ENCODE data around the gene TMEM26.
"Not testable (repeated sequence)": the region's sequence is repeated elsewhere in the genome, so short reads cannot be mapped to it uniquely, and the experiment has no call there.

TMEM26 gene

GRCh38 chr10:61398366-61399129 is 54.6 kb downstream of the TMEM26 start:
- no peak for DNase-seq

- no peak for DNase-seq
These were observed 55.8 kb downstream of the TMEM26 start for GRCh38 chr10:61397175-61397986.

GRCh38 chr10:61391281-61391680 is 61.9 kb downstream of the TMEM26 start:
- no peak for DNase-seq

- DNase-seq, result no peak
These were observed 62.3 kb downstream of the TMEM26 start for GRCh38 chr10:61390851-61391250.

GRCh38 chr10:61389887-61390286 is 63.3 kb downstream of the TMEM26 start:
- no peak for DNase-seq

- DNase-seq, result not testable (repeated sequence)
These were observed 64.2 kb downstream of the TMEM26 start for GRCh38 chr10:61388986-61389385.

GRCh38 chr10:61385231-61386001 is 67.8 kb downstream of the TMEM26 start:
- DNase-seq, result no peak

- not testable (repeated sequence) for DNase-seq
These were observed 72.0 kb downstream of the TMEM26 start for GRCh38 chr10:61381153-61381552.

GRCh38 chr10:61378865-61379264 is 74.3 kb downstream of the TMEM26 start:
- DNase-seq, result no peak

- no peak for DNase-seq
These were observed 76.2 kb downstream of the TMEM26 start for GRCh38 chr10:61376908-61377368.

GRCh38 chr10:61376377-61376776 is 76.8 kb downstream of the TMEM26 start:
- no peak for DNase-seq

GRCh38 chr10:61366365-61366764 is 86.8 kb downstream of the TMEM26 start:
- DNase-seq, result no peak

- DNase-seq, result no peak
These were observed 88.6 kb downstream of the TMEM26 start for GRCh38 chr10:61364619-61365018.

GRCh38 chr10:61363006-61363405 is 90.2 kb downstream of the TMEM26 start:
- no peak for DNase-seq

GRCh38 chr10:61359452-61359851 is 93.7 kb downstream of the TMEM26 start:
- DNase-seq, result no peak

- no peak for DNase-seq
These were observed 95.5 kb downstream of the TMEM26 start for GRCh38 chr10:61357687-61358086.

All from left hindlimb (tissue), 1 donor.